ENCODE data around the gene HNRNPH3.

Gene HNRNPH3
- total RNA-seq: 76.1 to 140 (median 86.8) reads per million in 3 donors

- Histone ChIP-seq H3K27me3 (replicated peaks; ENCODE audit: control insufficient read depth, insufficient read depth, low read length, poor library complexity, severe bottlenecking) (no peaks in the 10 kb centered on the region), H3K9me3 (ENCODE audit: control insufficient read depth, low read length) (no peaks in the 10 kb centered on the region), H3K36me3 (ENCODE audit: control insufficient read depth, insufficient read depth, low read length) (peaks cover 4% of the 10 kb centered on the region), H3K27ac (ENCODE audit: insufficient read depth, low read length, poor library complexity, severe bottlenecking) (peak within 1 kb of the TSS; percentile 98), H3K4me3 (ENCODE audit: insufficient read depth, low read depth, low read length, poor library complexity, severe bottlenecking) (peak within 1 kb of the TSS; percentile 100), H3K4me1 (ENCODE audit: control insufficient read depth, insufficient read depth, low read length, poor library complexity, severe bottlenecking) (peaks cover 24% of the 10 kb centered on the region)
- DNase-seq: peak; percentile 96 to 97 (median 97)
Observed at GRCh38 chr10:68331455-68332258, at the start of gene HNRNPH3. Gene HNRNPH3 (plus strand): TSS chr10:68332064. CDS start chr10:68337222, 5,158 bp downstream.

DNA sequence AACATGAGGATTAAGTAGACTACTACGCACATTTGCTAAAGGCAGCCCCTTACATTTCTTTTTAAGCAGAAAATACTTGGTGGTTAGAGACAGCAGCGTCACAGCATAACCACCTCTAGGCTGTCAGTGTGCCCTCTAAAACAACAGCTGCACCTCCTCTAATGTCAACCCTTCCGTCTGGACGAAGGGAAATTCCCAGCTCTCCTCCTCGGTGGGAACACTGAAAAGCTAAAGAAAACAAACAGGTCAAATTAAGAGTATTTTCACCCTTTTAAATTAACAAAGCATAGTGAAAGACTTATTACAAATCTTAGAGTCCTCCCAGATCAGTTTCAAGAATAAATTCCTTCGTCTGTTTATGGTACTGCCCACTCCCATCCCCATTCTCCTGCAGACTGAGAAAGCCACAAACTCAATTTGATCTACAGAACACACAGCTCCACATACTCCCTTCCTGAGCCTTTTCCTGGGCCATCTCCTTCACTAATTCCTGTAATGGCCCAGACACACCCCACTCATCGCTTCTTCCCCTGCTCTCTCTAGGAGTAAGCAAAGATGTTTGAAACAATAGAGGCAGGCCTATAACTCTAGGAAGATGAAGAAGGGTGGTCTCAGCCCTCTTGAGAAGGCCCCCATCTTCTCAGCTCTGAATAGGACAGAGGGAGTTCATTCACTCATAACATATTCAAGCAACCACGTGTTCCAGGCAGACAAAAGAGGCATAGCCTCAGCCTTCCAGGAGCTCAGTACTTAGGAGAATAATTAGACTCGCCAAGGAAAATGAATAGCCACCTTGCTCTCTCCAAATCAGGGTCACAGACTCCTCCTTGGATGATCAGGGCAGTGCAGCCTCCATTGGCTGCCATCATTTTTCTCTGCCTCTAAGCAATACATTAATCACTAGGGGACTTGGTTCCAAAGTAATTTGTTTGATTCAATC, 47.5 kb upstream of the HNRNPH3 start:
- no peak overlapping the region for H3K4me3 ChIP-seq (ENCODE audit: insufficient read depth, low read depth, low read length, poor library complexity, severe bottlenecking)
- H3K4me1 ChIP-seq (ENCODE audit: control insufficient read depth, insufficient read depth, low read length, poor library complexity, severe bottlenecking): no peaks in the 10 kb centered on the region
- DNase-seq: no peak
- H3K9me3 ChIP-seq (ENCODE audit: control insufficient read depth, low read length): no peaks in the 10 kb centered on the region
- H3K27ac ChIP-seq (ENCODE audit: insufficient read depth, low read length, poor library complexity, severe bottlenecking): no peak overlapping the region
- H3K27me3 ChIP-seq (replicated peaks; ENCODE audit: control insufficient read depth, insufficient read depth, low read length, poor library complexity, severe bottlenecking): no peaks in the 10 kb centered on the region
- H3K36me3 ChIP-seq (ENCODE audit: control insufficient read depth, insufficient read depth, low read length): no peaks in the 10 kb centered on the region

- H3K4me3 ChIP-seq (ENCODE audit: insufficient read depth, low read depth, low read length, poor library complexity, severe bottlenecking): no peak overlapping the region
Observed at GRCh38 chr10:68288717-68289116, 43.1 kb upstream of the HNRNPH3 start.

DNA sequence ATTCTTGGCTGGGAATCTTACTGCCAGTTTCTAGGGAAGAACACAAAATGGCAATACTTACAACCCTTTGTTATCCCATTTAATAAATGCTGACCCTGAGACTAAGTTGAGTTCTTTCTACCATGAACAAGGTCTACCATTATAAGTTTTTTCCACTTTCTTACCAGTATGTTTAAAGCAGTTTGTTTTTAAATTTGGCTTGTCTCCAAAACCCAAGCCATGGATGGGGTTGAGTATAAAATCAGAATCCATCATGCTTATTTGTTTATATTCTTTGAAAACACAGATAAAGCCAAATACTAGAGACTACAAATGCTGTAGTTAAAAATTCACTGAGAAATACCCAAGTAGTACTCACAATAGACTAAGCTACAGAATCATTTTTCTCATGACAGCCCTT, 41.1 kb upstream of the HNRNPH3 start:
- no peak for DNase-seq
- H3K36me3 ChIP-seq (ENCODE audit: control insufficient read depth, insufficient read depth, low read length): no peaks in the 10 kb centered on the region
- no peak overlapping the region for H3K4me3 ChIP-seq (ENCODE audit: insufficient read depth, low read depth, low read length, poor library complexity, severe bottlenecking)
- H3K27ac ChIP-seq (ENCODE audit: insufficient read depth, low read length, poor library complexity, severe bottlenecking): no peak overlapping the region
- H3K27me3 ChIP-seq (replicated peaks; ENCODE audit: control insufficient read depth, insufficient read depth, low read length, poor library complexity, severe bottlenecking): no peaks in the 10 kb centered on the region
- no peaks in the 10 kb centered on the region for H3K9me3 ChIP-seq (ENCODE audit: control insufficient read depth, low read length)
- no peaks in the 10 kb centered on the region for H3K4me1 ChIP-seq (ENCODE audit: control insufficient read depth, insufficient read depth, low read length, poor library complexity, severe bottlenecking)

More at GRCh38 chr10:68288717-68289116, 43.1 kb upstream of the HNRNPH3 start:
- Histone ChIP-seq H3K4me1 (ENCODE audit: control insufficient read depth, insufficient read depth, low read length, poor library complexity, severe bottlenecking) (no peaks in the 10 kb centered on the region), H3K9me3 (ENCODE audit: control insufficient read depth, low read length) (no peaks in the 10 kb centered on the region), H3K36me3 (ENCODE audit: control insufficient read depth, insufficient read depth, low read length) (no peaks in the 10 kb centered on the region), H3K27ac (ENCODE audit: insufficient read depth, low read length, poor library complexity, severe bottlenecking) (no peak overlapping the region), H3K27me3 (replicated peaks; ENCODE audit: control insufficient read depth, insufficient read depth, low read length, poor library complexity, severe bottlenecking) (no peaks in the 10 kb centered on the region)
- no peak for DNase-seq

- H3K27ac ChIP-seq (ENCODE audit: insufficient read depth, low read length, poor library complexity, severe bottlenecking): no peak overlapping the region
- no peak overlapping the region for H3K4me3 ChIP-seq (ENCODE audit: insufficient read depth, low read depth, low read length, poor library complexity, severe bottlenecking)
- no peak for DNase-seq
- H3K4me1 ChIP-seq (ENCODE audit: control insufficient read depth, insufficient read depth, low read length, poor library complexity, severe bottlenecking): no peaks in the 10 kb centered on the region
- H3K27me3 ChIP-seq (replicated peaks; ENCODE audit: control insufficient read depth, insufficient read depth, low read length, poor library complexity, severe bottlenecking): no peaks in the 10 kb centered on the region
- H3K9me3 ChIP-seq (ENCODE audit: control insufficient read depth, low read length): no peaks in the 10 kb centered on the region
- H3K36me3 ChIP-seq (ENCODE audit: control insufficient read depth, insufficient read depth, low read length): no peaks in the 10 kb centered on the region
Observed at GRCh38 chr10:68296843-68297663, 34.8 kb upstream of the HNRNPH3 start.

GRCh38 chr10:68301301-68301700, 30.6 kb upstream of the HNRNPH3 start:
- Histone ChIP-seq H3K27me3 (replicated peaks; ENCODE audit: control insufficient read depth, insufficient read depth, low read length, poor library complexity, severe bottlenecking) (no peaks in the 10 kb centered on the region), H3K4me1 (ENCODE audit: control insufficient read depth, insufficient read depth, low read length, poor library complexity, severe bottlenecking) (no peaks in the 10 kb centered on the region), H3K36me3 (ENCODE audit: control insufficient read depth, insufficient read depth, low read length) (no peaks in the 10 kb centered on the region), H3K9me3 (ENCODE audit: control insufficient read depth, low read length) (no peaks in the 10 kb centered on the region), H3K4me3 (ENCODE audit: insufficient read depth, low read depth, low read length, poor library complexity, severe bottlenecking) (no peak overlapping the region), H3K27ac (ENCODE audit: insufficient read depth, low read length, poor library complexity, severe bottlenecking) (no peak overlapping the region)
- DNase-seq: no peak

DNA sequence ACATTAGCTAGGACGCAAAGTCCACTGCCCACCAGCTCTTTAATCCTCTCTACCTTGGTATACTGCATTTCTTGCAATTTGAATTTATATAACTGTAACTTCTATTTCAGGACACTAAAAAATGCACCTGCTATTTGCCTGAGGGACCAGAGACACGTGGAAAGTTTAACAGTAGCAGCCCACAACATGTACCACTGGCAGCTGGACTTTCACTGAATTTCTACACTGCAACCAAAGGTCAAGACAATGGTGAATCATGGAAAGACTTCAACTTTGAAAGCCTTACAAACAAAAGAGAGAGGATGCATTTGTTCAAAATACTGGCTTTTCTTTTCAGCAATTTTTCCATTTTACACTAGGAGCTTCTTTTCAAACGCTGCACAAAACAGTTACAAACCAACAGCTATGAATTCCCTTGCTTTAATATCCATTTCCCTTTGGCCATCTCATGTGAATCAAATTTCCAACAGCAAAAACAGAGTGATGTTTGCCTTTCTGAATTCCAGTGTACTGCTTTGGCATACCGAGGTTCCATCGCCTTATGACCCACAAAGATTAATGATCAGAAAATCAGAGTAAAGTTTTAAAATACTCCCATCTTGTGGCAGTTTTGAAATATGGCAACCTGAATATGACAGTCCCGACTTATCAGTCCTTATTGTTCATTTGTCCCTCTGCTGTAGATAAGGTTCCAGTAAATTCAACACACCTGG, 29.9 kb upstream of the HNRNPH3 start:
- no peak overlapping the region for H3K4me3 ChIP-seq (ENCODE audit: insufficient read depth, low read depth, low read length, poor library complexity, severe bottlenecking)
- no peaks in the 10 kb centered on the region for H3K36me3 ChIP-seq (ENCODE audit: control insufficient read depth, insufficient read depth, low read length)
- no peaks in the 10 kb centered on the region for H3K9me3 ChIP-seq (ENCODE audit: control insufficient read depth, low read length)
- H3K4me1 ChIP-seq (ENCODE audit: control insufficient read depth, insufficient read depth, low read length, poor library complexity, severe bottlenecking): no peaks in the 10 kb centered on the region
- no peak for DNase-seq
- no peak overlapping the region for H3K27ac ChIP-seq (ENCODE audit: insufficient read depth, low read length, poor library complexity, severe bottlenecking)
- no peaks in the 10 kb centered on the region for H3K27me3 ChIP-seq (replicated peaks; ENCODE audit: control insufficient read depth, insufficient read depth, low read length, poor library complexity, severe bottlenecking)

DNA sequence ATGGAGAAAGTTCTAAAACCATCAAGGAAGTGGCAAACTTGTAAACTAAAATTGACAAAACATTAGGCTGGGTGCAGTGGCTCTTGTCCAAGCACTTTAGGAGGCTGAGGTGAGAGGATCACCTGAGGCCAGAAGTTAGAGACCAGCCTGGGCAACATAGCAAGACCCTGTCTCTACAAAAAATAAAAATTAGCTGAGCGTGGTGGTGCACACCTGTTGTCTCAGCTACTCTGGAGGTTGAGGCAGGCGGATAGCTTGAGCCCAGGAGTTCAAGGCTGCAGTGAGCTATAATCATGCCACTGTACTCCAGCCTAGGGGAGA, 29.4 kb upstream of the HNRNPH3 start:
- DNase-seq: no peak
- Histone ChIP-seq H3K4me3 (ENCODE audit: insufficient read depth, low read depth, low read length, poor library complexity, severe bottlenecking) (no peak overlapping the region), H3K9me3 (ENCODE audit: control insufficient read depth, low read length) (no peaks in the 10 kb centered on the region), H3K27ac (ENCODE audit: insufficient read depth, low read length, poor library complexity, severe bottlenecking) (no peak overlapping the region), H3K27me3 (replicated peaks; ENCODE audit: control insufficient read depth, insufficient read depth, low read length, poor library complexity, severe bottlenecking) (no peaks in the 10 kb centered on the region), H3K4me1 (ENCODE audit: control insufficient read depth, insufficient read depth, low read length, poor library complexity, severe bottlenecking) (no peaks in the 10 kb centered on the region), H3K36me3 (ENCODE audit: control insufficient read depth, insufficient read depth, low read length) (no peaks in the 10 kb centered on the region)

DNA sequence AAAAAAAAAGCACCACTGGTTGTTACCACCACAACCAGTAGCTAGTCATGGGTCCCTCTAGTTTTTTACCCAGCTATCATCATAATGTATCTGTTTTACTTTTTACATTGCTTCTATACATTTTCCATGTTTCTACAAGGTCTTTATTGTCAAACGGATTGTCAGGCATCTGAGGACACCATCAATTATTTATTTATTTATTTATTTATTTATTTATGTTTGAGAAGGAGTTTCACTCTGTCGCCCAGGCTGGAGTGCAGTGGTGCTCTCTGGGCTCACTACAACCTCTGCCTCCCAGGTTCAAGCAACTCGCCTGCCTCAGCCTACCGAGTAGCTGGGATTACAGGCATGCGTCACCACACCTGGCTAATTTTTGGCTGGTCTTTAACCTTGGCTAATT, 29.0 kb upstream of the HNRNPH3 start:
- no peak overlapping the region for H3K27ac ChIP-seq (ENCODE audit: insufficient read depth, low read length, poor library complexity, severe bottlenecking)
- H3K36me3 ChIP-seq (ENCODE audit: control insufficient read depth, insufficient read depth, low read length): no peaks in the 10 kb centered on the region
- H3K9me3 ChIP-seq (ENCODE audit: control insufficient read depth, low read length): no peaks in the 10 kb centered on the region
- DNase-seq: no peak
- H3K4me3 ChIP-seq (ENCODE audit: insufficient read depth, low read depth, low read length, poor library complexity, severe bottlenecking): no peak overlapping the region
- no peaks in the 10 kb centered on the region for H3K4me1 ChIP-seq (ENCODE audit: control insufficient read depth, insufficient read depth, low read length, poor library complexity, severe bottlenecking)
- H3K27me3 ChIP-seq (replicated peaks; ENCODE audit: control insufficient read depth, insufficient read depth, low read length, poor library complexity, severe bottlenecking): no peaks in the 10 kb centered on the region

Measured in effector memory CD4-positive, alpha-beta T cell (primary cell).